IMR-90 (cell line): ENCODE results near the gene KRT9. TPM values are rescaled to one million over a fixed set of nuclear protein-coding genes. Genes with fewer than 3 reads are reported as not detected.

ENCODE experiments used
- ATAC-seq: fragments of 200-7000 bp; cut with Tn5 transposase; 2 replicates; pipeline ENCODE4 v1.9.1; 2020; ENCODE audit warnings: low read depth, mild to moderate bottlenecking, moderate library complexity
- BruUV-seq: library from RNA; stranded (reverse); fragments of 400-500 nt; replicated peaks from 2 replicates; lab custom pipeline; 2021; lab: Mats Ljungman, UMichigan
- CTCF ChIA-PET: fragments of 300-600 bp; formaldehyde crosslinking; extraction: SDS; loops from one replicate; lab custom pipeline; 2021; ENCODE audit warnings: antibody characterized with exemption; lab: Yijun Ruan, JAX
- POLR2A ChIA-PET: fragments of 300-600 bp; sonication (Branson Sonifier 250); formaldehyde crosslinking; loops from one replicate; lab custom pipeline; 2022; ENCODE audit warnings: antibody characterized with exemption; ENCODE audit not compliant: unreplicated experiment; lab: Charles Lee
- DNase-seq: peaks from one replicate; pipeline ENCODE4 v3.0.0; 2013
- H2AFZ ChIP-seq: replicated peaks from 2 replicates; pipeline ENCODE3; 2013; ENCODE audit warnings: low read length, mild to moderate bottlenecking; ENCODE audit not compliant: poor library complexity
- H2AK5ac ChIP-seq: 2 replicates; pipeline ENCODE4 v1.6.1; 2013; ENCODE audit warnings: low read depth, low read length, inconsistent platforms
- H2AK9ac ChIP-seq: replicated peaks from 2 replicates; pipeline ENCODE3; 2013; ENCODE audit warnings: mild to moderate bottlenecking, low read depth, low read length, moderate library complexity; ENCODE audit not compliant: poor library complexity
- H2BK120ac ChIP-seq: 2 replicates; pipeline ENCODE4 v1.6.1; 2013; ENCODE audit warnings: low read depth, low read length, inconsistent platforms
- H2BK15ac ChIP-seq: 3 replicates; pipeline ENCODE4 v1.6.1; 2013; ENCODE audit warnings: low read depth, low read length, inconsistent platforms
- H2BK20ac ChIP-seq: 2 replicates; pipeline ENCODE4 v1.6.1; 2013; ENCODE audit warnings: low read depth, mild to moderate bottlenecking, inconsistent platforms, low read length, moderate library complexity
- H2BK5ac ChIP-seq: 2 replicates; pipeline ENCODE4 v1.6.1; 2013; ENCODE audit warnings: mild to moderate bottlenecking, low read depth, low read length, inconsistent platforms; ENCODE audit not compliant: poor library complexity, severe bottlenecking
- H3K14ac ChIP-seq: replicated peaks from 2 replicates; pipeline ENCODE4 v1.6.1; 2013; ENCODE audit warnings: low read depth, low read length, inconsistent platforms
- H3K18ac ChIP-seq: 2 replicates; pipeline ENCODE4 v1.6.1; 2013; ENCODE audit warnings: low read depth, low read length, control low read depth
- H3K23ac ChIP-seq: 2 replicates; pipeline ENCODE4 v1.6.1; 2013; ENCODE audit warnings: low read depth, low read length, inconsistent platforms
- H3K27ac ChIP-seq: 2 replicates; pipeline ENCODE4 v1.5.1; 2013; ENCODE audit warnings: mild to moderate bottlenecking, control low read depth, low read length; ENCODE audit not compliant: insufficient read depth
- H3K27me3 ChIP-seq: 2 replicates; pipeline ENCODE4 v1.6.1; 2013; ENCODE audit warnings: low read length; ENCODE audit not compliant: control insufficient read depth, insufficient read depth
- H3K36me3 ChIP-seq: 2 replicates; pipeline ENCODE4 v1.6.1; 2013; ENCODE audit warnings: low read length, mixed read lengths; ENCODE audit not compliant: control insufficient read depth, insufficient read depth
- H3K4ac ChIP-seq: 2 replicates; pipeline ENCODE4 v1.6.1; 2013; ENCODE audit warnings: low read depth, low read length, inconsistent platforms
- H3K4me1 ChIP-seq: 2 replicates; pipeline ENCODE4 v1.6.1; 2013; ENCODE audit warnings: low read length, mixed read lengths; ENCODE audit not compliant: control insufficient read depth, insufficient read depth
- H3K4me2 ChIP-seq: 2 replicates; pipeline ENCODE4 v1.6.1; 2013; ENCODE audit warnings: low read depth, mild to moderate bottlenecking, control low read depth, low read length, moderate library complexity
- H3K4me3 ChIP-seq: 2 replicates; pipeline ENCODE4 v1.5.1; 2013; ENCODE audit warnings: low read depth, mild to moderate bottlenecking, control low read depth, low read length, moderate library complexity; ENCODE audit not compliant: insufficient read depth
- H3K56ac ChIP-seq: 2 replicates; pipeline ENCODE4 v1.6.1; 2013; ENCODE audit warnings: low read length, inconsistent platforms; ENCODE audit not compliant: insufficient read depth; ENCODE audit errors: extremely low read depth
- H3K79me1 ChIP-seq, 2 experiments: 2 replicates each; pipeline ENCODE4 v1.6.1; 2013; ENCODE audit warnings: low read length in 2 of 2, inconsistent platforms in 1 of 2, low read depth in 1 of 2
- H3K9ac ChIP-seq: 2 replicates; pipeline ENCODE4 v1.6.1; 2013; ENCODE audit warnings: low read depth, low read length, control low read depth
- H3K9me1 ChIP-seq: 2 replicates; pipeline ENCODE4 v1.6.1; 2013; ENCODE audit warnings: low read length, inconsistent platforms; ENCODE audit not compliant: insufficient read depth
- H3K9me3 ChIP-seq: 2 replicates; pipeline ENCODE4 v1.6.1; 2013; ENCODE audit warnings: low read length; ENCODE audit not compliant: control insufficient read depth, insufficient read depth
- H4K20me1 ChIP-seq: 2 replicates; pipeline ENCODE4 v1.6.1; 2013; ENCODE audit warnings: low read length, inconsistent platforms; ENCODE audit not compliant: insufficient read depth
- H4K5ac ChIP-seq: 2 replicates; pipeline ENCODE4 v1.6.1; 2013; ENCODE audit warnings: mild to moderate bottlenecking, low read depth, low read length, control low read depth
- H4K8ac ChIP-seq, 2 experiments: 2 replicates each; pipeline ENCODE4 v1.6.1; 2013; ENCODE audit warnings: low read depth in 2 of 2, low read length in 2 of 2, control low read depth in 1 of 2, inconsistent platforms in 1 of 2
- H4K91ac ChIP-seq: 2 replicates; pipeline ENCODE4 v1.6.1; 2013; ENCODE audit warnings: low read depth, low read length, inconsistent platforms; ENCODE audit not compliant: insufficient read depth
- BHLHE40 ChIP-seq: fragments of 150-350 bp; IDR thresholded peaks from 2 replicates; pipeline ENCODE4 v1.6.1; 2016; ENCODE audit warnings: mild to moderate bottlenecking, low read depth, low read length
- CEBPB ChIP-seq: IDR thresholded peaks from 2 replicates; pipeline ENCODE4 v1.6.1; 2012; ENCODE audit warnings: low read depth, low read length, improper control_type of control experiment
- CHD1 ChIP-seq: IDR thresholded peaks from 2 replicates; pipeline ENCODE4 v1.6.1; 2012; ENCODE audit warnings: low read depth, low read length, improper control_type of control experiment
- CTCF ChIP-seq: conservative IDR thresholded peaks from 2 replicates; pipeline ENCODE4 v1.5.1; 2012; ENCODE audit warnings: mild to moderate bottlenecking, low read depth, low read length, improper control_type of control experiment
- ELK1 ChIP-seq: fragments of 150-350 bp; IDR thresholded peaks from 2 replicates; pipeline ENCODE4 v1.6.1; 2016; ENCODE audit warnings: low read depth, mild to moderate bottlenecking, low read length, moderate library complexity, borderline replicate concordance
- FOS ChIP-seq: fragments of 150-350 bp; IDR thresholded peaks from 2 replicates; pipeline ENCODE4 v1.6.1; 2016; ENCODE audit warnings: low read depth, low read length
- MAFK ChIP-seq: IDR thresholded peaks from 2 replicates; pipeline ENCODE4 v1.6.1; 2012; ENCODE audit warnings: low read depth, low read length, improper control_type of control experiment
- MAZ ChIP-seq: IDR thresholded peaks from 2 replicates; pipeline ENCODE4 v1.6.1; 2012; ENCODE audit warnings: low read depth, mild to moderate bottlenecking, low read length, improper control_type of control experiment, moderate library complexity, borderline replicate concordance
- MXI1 ChIP-seq: IDR thresholded peaks from 2 replicates; pipeline ENCODE4 v1.6.1; 2012; ENCODE audit warnings: low read depth, mild to moderate bottlenecking, low read length, moderate library complexity, borderline replicate concordance
- NFE2L2 ChIP-seq: fragments of 150-350 bp; IDR thresholded peaks from 2 replicates; pipeline ENCODE4 v1.6.1; 2016; ENCODE audit warnings: low read depth, mild to moderate bottlenecking, low read length
- POLR2A ChIP-seq: IDR thresholded peaks from 2 replicates; pipeline ENCODE4 v1.6.1; 2012; ENCODE audit warnings: mild to moderate bottlenecking, low read depth, low read length
- RAD21 ChIP-seq: IDR thresholded peaks from 2 replicates; pipeline ENCODE4 v1.6.1; 2012; ENCODE audit warnings: low read length, improper control_type of control experiment
- RCOR1 ChIP-seq: IDR thresholded peaks from 2 replicates; pipeline ENCODE4 v1.6.1; 2012; ENCODE audit warnings: mild to moderate bottlenecking, low read length, improper control_type of control experiment; ENCODE audit not compliant: insufficient replicate concordance
- RFX5 ChIP-seq: IDR thresholded peaks from 2 replicates; pipeline ENCODE4 v1.8.0; 2012; ENCODE audit warnings: low read depth, mild to moderate bottlenecking, low read length, moderate library complexity
- SMC3 ChIP-seq: fragments of 150-350 bp; IDR thresholded peaks from 2 replicates; pipeline ENCODE4 v1.6.1; 2016; ENCODE audit warnings: low read depth, mild to moderate bottlenecking, antibody characterized with exemption, low read length, moderate library complexity
- USF2 ChIP-seq: fragments of 150-350 bp; IDR thresholded peaks from 2 replicates; pipeline ENCODE4 v1.6.1; 2017; ENCODE audit warnings: mild to moderate bottlenecking, antibody characterized with exemption, low read length, low read depth
- WGBS, 2 experiments: methylation state at CpG; one replicate each; pipeline versions ENCODE4 v1.1.5 to v1.1.7; 2013; ENCODE audit warnings: missing lambda C conversion rate in 2 of 2; ENCODE audit not compliant: insufficient read length in 1 of 2; ENCODE audit errors: extremely low coverage in 2 of 2; 5-methylcytosine and 5-hydroxymethylcytosine counted together
- dilution Hi-C: fragments of 300-500 bp; cut with HindIII; formaldehyde crosslinking; loops from one replicate; pipeline ENCODE4 v1.14.3; 2018; ENCODE audit warnings: low sequenced_read_pairs; ENCODE audit not compliant: unreplicated experiment
- in situ Hi-C: fragments of 300-500 bp; cut with MboI; formaldehyde crosslinking; loops from 3 replicates; pipeline ENCODE4 v1.14.3; 2019; ENCODE audit warnings: low sequenced_read_pairs, inconsistent platforms, mixed read lengths
- intact Hi-C: fragments of 100-400 bp; cut with micrococcal nuclease; formaldehyde crosslinking; loops from 2 replicates; pipeline ENCODE4 v1.10.0; 2022
- polyA plus RNA-seq, 3 experiments: library from polyadenylated mRNA; depleted of rRNA; stranded (reverse); fragments of >200 nt; gene quantifications; 2 replicates each; pipeline ENCODE4 v1.2.3, GENCODE V29; 2012; ENCODE audit warnings: low replicate concordance in 1 of 3
- total RNA-seq: library from RNA; depleted of rRNA; stranded (reverse); fragments of >200 nt; gene quantifications from 2 replicates; pipeline ENCODE4 v1.2.3, GENCODE V29; 2012

KRT9 gene
- total and polyA plus RNA-seq, 2 of the 4 experiments (the other 2 are of a cell fraction), result not detected

- no peak overlapping the region for H3K23ac ChIP-seq
- ChIA-PET POLR2A (no interaction called here), CTCF (no interaction called here)
- intact Hi-C loops (no loop called here), dilution Hi-C loops (no loop called here), in situ Hi-C loops (no loop called here)
- no peak overlapping the region for H4K91ac ChIP-seq
- H4K20me1 ChIP-seq, result no peaks in the 10 kb centered on the region
- no peaks in the 10 kb centered on the region for H3K36me3 ChIP-seq
- H3K4ac ChIP-seq, result no peak overlapping the region
- no peaks in the 10 kb centered on the region for H3K9me3 ChIP-seq
- no peak overlapping the region for H3K9ac ChIP-seq
- no TSS peak for BruUV-seq
- no peak overlapping the region for H2BK20ac ChIP-seq
- H4K8ac ChIP-seq, result no peak overlapping the region
- ATAC-seq (no peak), DNase-seq (no peak)
- H3K4me1 ChIP-seq, result peaks cover 24% of the 10 kb centered on the region
- TF ChIP-seq USF2, result no peak
- no peak for TF ChIP-seq CEBPB
- no peak for TF ChIP-seq CHD1
- TF ChIP-seq BHLHE40, result no peak
- no peak for TF ChIP-seq RFX5
- TF ChIP-seq POLR2A, result no peak
- no peak for TF ChIP-seq ELK1
- TF ChIP-seq MAFK, result no peak
- TF ChIP-seq MXI1, result no peak
- TF ChIP-seq CTCF, result no peak
- TF ChIP-seq RAD21, result no peak
- TF ChIP-seq NFE2L2, result no peak
- TF ChIP-seq MAZ, result no peak
- TF ChIP-seq RCOR1, result no peak
- TF ChIP-seq SMC3, result no peak
- no peak for TF ChIP-seq FOS
- H3K27ac ChIP-seq, result no peak overlapping the region
- peaks cover 0 to 4% of the 10 kb centered on the region in 2 experiments; a peak in 1 of 4 replicates for H3K79me1 ChIP-seq
- peaks cover 11% of the 10 kb centered on the region; the same call in 1 of the 2 replicates for H3K9me1 ChIP-seq
- no peak overlapping the region for H2BK120ac ChIP-seq
- no peak overlapping the region for H2AK5ac ChIP-seq
- no peak overlapping the region for H2BK5ac ChIP-seq
- H3K4me3 ChIP-seq, result no peak overlapping the region
- H3K14ac ChIP-seq, result no peak overlapping the region
- no peak overlapping the region for H3K56ac ChIP-seq
- H4K5ac ChIP-seq, result no peak overlapping the region
- WGBS, 2 experiments, result 100% methylated on average over 1 of the region's 3 CpGs; no CpG with 5 or more reads in 1 of the 2 experiments
- H2AFZ ChIP-seq, result no peak overlapping the region
- no peaks in the 10 kb centered on the region for H3K27me3 ChIP-seq
- H3K4me2 ChIP-seq, result no peak overlapping the region
- no peak overlapping the region for H2AK9ac ChIP-seq
- no peak overlapping the region for H2BK15ac ChIP-seq
- H3K18ac ChIP-seq, result no peak overlapping the region
Observed at GRCh38 chr17:41518031-41518430, 53.8 kb downstream of the KRT9 start.
